ENCODE measurements around the gene GRM7. TPM values are rescaled to one million over a fixed set of nuclear protein-coding genes. Genes with fewer than 3 reads are reported as not detected.

The GRM7 gene
- total RNA-seq, 1 experiment from 2014 or later, result 0.28 TPM

DNA sequence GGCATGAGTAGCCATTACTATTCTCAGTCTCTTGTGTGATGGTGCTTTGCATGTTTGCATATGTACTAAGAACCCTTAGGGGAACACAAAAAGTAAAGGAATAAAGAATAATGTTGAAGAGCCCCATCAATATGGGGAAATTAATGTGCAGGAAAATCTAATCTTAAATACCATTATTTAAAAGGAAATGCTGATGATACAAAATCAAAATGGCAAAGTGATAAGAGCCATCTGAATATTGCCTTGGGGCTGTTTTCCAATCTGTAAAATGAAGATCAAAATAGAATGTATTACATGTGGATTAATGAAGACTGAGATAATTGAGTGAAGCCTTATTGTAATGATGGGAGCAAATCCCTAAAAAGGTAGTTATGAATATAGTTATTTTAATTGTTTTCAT lies 771.4 kb downstream of the GRM7 start:
- no peak overlapping the region for H2BK12ac ChIP-seq (ENCODE audit: insufficient read length, low read depth, low read length)
- H4K8ac ChIP-seq (replicated peaks; ENCODE audit: insufficient read length, low read depth, low read length), result no peak overlapping the region
- no peaks in the 10 kb centered on the region for H3K23me2 ChIP-seq (ENCODE audit: insufficient read length, low read depth, low read length, poor library complexity, severe bottlenecking)
- no peak overlapping the region for H2BK120ac ChIP-seq (ENCODE audit: low read depth, low read length, poor library complexity, severe bottlenecking)
- no peak overlapping the region for H2AFZ ChIP-seq (ENCODE audit: low read length)
- no peak overlapping the region for H3K4me2 ChIP-seq (ENCODE audit: insufficient read depth, insufficient read length, low read length)
- Mint-ChIP-seq H3K4me1 (peaks cover 0 to 4% of the 10 kb centered on the region in 2 experiments; a peak in 2 of 4 replicates), H3K27me3 (ENCODE audit: low read depth) (no peaks in the 10 kb centered on the region), H3K27ac (no peak overlapping the region), H3K36me3 (ENCODE audit: insufficient read depth in 1 of 3, low read depth in 3 of 3) (no peaks in the 10 kb centered on the region), H3K9me3 (no peaks in the 10 kb centered on the region), H3K4me3 (no peak overlapping the region)
- no peak overlapping the region for H3K4ac ChIP-seq (ENCODE audit: low read depth, low read length)
- H3K56ac ChIP-seq (ENCODE audit: insufficient read length, low read depth, low read length), result no peak overlapping the region
- no peak overlapping the region for H4K5ac ChIP-seq (ENCODE audit: insufficient read length, low read depth, low read length)
- no peak overlapping the region for H3K9ac ChIP-seq (ENCODE audit: extremely low read depth, insufficient read length, low read length)
- H2BK20ac ChIP-seq (ENCODE audit: low read depth, low read length, poor library complexity, severe bottlenecking), result no peak overlapping the region
- no peaks in the 10 kb centered on the region for H3K27me3 ChIP-seq (ENCODE audit: insufficient read depth, low read length)
- H3K9me3 ChIP-seq (ENCODE audit: control insufficient read depth, low read depth, low read length), result no peaks in the 10 kb centered on the region
- no peak overlapping the region for H3T11ph ChIP-seq (ENCODE audit: low read length)
- H3K27ac ChIP-seq (ENCODE audit: insufficient read length, low read depth, low read length), result no peak overlapping the region
- H3K18ac ChIP-seq (ENCODE audit: insufficient read length, low read depth, low read length), result no peak overlapping the region
- no peak overlapping the region for H3K14ac ChIP-seq (ENCODE audit: insufficient read depth, low read length)
- no peak overlapping the region for H2AK5ac ChIP-seq (ENCODE audit: insufficient read length, low read length)
- DNase-seq, result no peak
- no peak overlapping the region for H2BK15ac ChIP-seq (ENCODE audit: low read depth, low read length)
- H3K23ac ChIP-seq (ENCODE audit: insufficient read length, low read depth, low read length), result no peak overlapping the region
- no peaks in the 10 kb centered on the region for H4K20me1 ChIP-seq (ENCODE audit: control insufficient read depth, insufficient read depth, insufficient read length)
- H2BK5ac ChIP-seq (ENCODE audit: insufficient read length, low read length), result no peak overlapping the region
- H3K4me1 ChIP-seq (ENCODE audit: insufficient read depth, low read length), result no peaks in the 10 kb centered on the region
- no peaks in the 10 kb centered on the region for H3K79me1 ChIP-seq (ENCODE audit: insufficient read depth, low read depth, low read length, poor library complexity, severe bottlenecking)
- no peaks in the 10 kb centered on the region for H3K79me2 ChIP-seq (ENCODE audit: insufficient read depth, low read length)
- TF ChIP-seq, protein P1, sequence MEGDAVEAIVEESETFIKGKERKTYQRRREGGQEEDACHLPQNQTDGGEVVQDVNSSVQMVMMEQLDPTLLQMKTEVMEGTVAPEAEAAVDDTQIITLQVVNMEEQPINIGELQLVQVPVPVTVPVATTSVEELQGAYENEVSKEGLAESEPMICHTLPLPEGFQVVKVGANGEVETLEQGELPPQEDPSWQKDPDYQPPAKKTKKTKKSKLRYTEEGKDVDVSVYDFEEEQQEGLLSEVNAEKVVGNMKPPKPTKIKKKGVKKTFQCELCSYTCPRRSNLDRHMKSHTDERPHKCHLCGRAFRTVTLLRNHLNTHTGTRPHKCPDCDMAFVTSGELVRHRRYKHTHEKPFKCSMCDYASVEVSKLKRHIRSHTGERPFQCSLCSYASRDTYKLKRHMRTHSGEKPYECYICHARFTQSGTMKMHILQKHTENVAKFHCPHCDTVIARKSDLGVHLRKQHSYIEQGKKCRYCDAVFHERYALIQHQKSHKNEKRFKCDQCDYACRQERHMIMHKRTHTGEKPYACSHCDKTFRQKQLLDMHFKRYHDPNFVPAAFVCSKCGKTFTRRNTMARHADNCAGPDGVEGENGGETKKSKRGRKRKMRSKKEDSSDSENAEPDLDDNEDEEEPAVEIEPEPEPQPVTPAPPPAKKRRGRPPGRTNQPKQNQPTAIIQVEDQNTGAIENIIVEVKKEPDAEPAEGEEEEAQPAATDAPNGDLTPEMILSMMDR (conservative IDR thresholded peaks at IDR 0.05), result no peak
- no peak overlapping the region for H4K91ac ChIP-seq (ENCODE audit: insufficient read length, low read depth, low read length)
